H1 (cell line): ENCODE results near the gene TMEM185B. TPM values are rescaled to one million over a fixed set of nuclear protein-coding genes. Genes with fewer than 3 reads are reported as not detected.
A peak's percentile ranks its signal among the peaks of the same experiment; 100 is the strongest.

Experiments
- CTCF ChIA-PET: fragments of 300-600 bp; sonication (Branson Sonifier 250); formaldehyde crosslinking; loops from one replicate; lab custom pipeline; 2021; ENCODE audit not compliant: partially characterized antibody; lab: Charles Lee
- POLR2A ChIA-PET: fragments of 300-600 bp; sonication (Branson Sonifier 250); formaldehyde crosslinking; loops from one replicate; lab custom pipeline; 2021; ENCODE audit warnings: inconsistent platforms; ENCODE audit not compliant: partially characterized antibody; lab: Charles Lee
- DNase-seq, 2 experiments: peaks; one replicate each; pipeline versions ENCODE4 v3.0.0 to v3.0.0-alpha.2; 2010 to 2022; ENCODE audit warnings: low spot score in 2 of 2, low read depth in 1 of 2, mixed read lengths in 1 of 2
- FAIRE-seq: peaks from 2 replicates; lab custom pipeline; 2011; peaks lifted over from hg19 to GRCh38; lab: Jason Lieb, UNC
- H2AFZ ChIP-seq: 2 replicates; pipeline ENCODE4 v1.8.1; 2012; ENCODE audit warnings: low read length, inconsistent platforms
- H2AK5ac ChIP-seq: 2 replicates; pipeline ENCODE4 v1.6.1; 2013; ENCODE audit warnings: low read depth, low read length
- H2BK120ac ChIP-seq: replicated peaks from 2 replicates; pipeline ENCODE3; 2013; ENCODE audit warnings: low read depth, low read length, inconsistent platforms
- H2BK12ac ChIP-seq: 2 replicates; pipeline ENCODE4 v1.6.1; 2013; ENCODE audit warnings: low read depth, low read length
- H2BK15ac ChIP-seq: 2 replicates; pipeline ENCODE4 v1.6.1; 2013; ENCODE audit warnings: low read length
- H2BK20ac ChIP-seq: 2 replicates; pipeline ENCODE4 v1.6.1; 2013; ENCODE audit warnings: low read length
- H2BK5ac ChIP-seq: 2 replicates; pipeline ENCODE4 v1.6.1; 2013; ENCODE audit warnings: low read depth, low read length
- H3K14ac ChIP-seq: 2 replicates; pipeline ENCODE4 v1.6.1; 2013; ENCODE audit warnings: inconsistent platforms; ENCODE audit not compliant: insufficient read length
- H3K18ac ChIP-seq: 2 replicates; pipeline ENCODE4 v1.6.1; 2013; ENCODE audit warnings: low read length; ENCODE audit errors: extremely low read depth
- H3K23ac ChIP-seq: 2 replicates; pipeline ENCODE4 v1.6.1; 2013; ENCODE audit warnings: inconsistent platforms; ENCODE audit not compliant: insufficient read length
- H3K23me2 ChIP-seq: 2 replicates; pipeline ENCODE4 v1.6.1; 2013; ENCODE audit warnings: low read depth, low read length
- H3K27ac ChIP-seq: 2 replicates; pipeline ENCODE4 v1.6.1; 2011; ENCODE audit warnings: low read depth, low read length, inconsistent platforms
- H3K27me3 ChIP-seq, 4 experiments: replicated peaks in 1 of 4; 1 replicate in 1 of 4; 2 replicates in 3 of 4; pipeline versions ENCODE4 v1.6.1 to v1.8.1; 2011 to 2013; ENCODE audit warnings: low read length in 3 of 4, mild to moderate bottlenecking in 3 of 4, inconsistent platforms in 2 of 4, mixed read lengths in 2 of 4, moderate library complexity in 1 of 4; ENCODE audit not compliant: control insufficient read depth in 3 of 4, insufficient read depth in 3 of 4; ENCODE audit errors: extremely low read depth in 1 of 4
- H3K36me3 ChIP-seq, 4 experiments: 2 replicates each; pipeline versions ENCODE4 v1.6.1 to v1.8.1; 2011 to 2013; ENCODE audit warnings: mild to moderate bottlenecking in 4 of 4, low read length in 3 of 4, moderate library complexity in 2 of 4, control low read depth in 1 of 4, inconsistent platforms in 1 of 4; ENCODE audit not compliant: insufficient read depth in 4 of 4, control insufficient read depth in 2 of 4
- H3K4ac ChIP-seq: replicated peaks from 2 replicates; pipeline ENCODE3; 2013; ENCODE audit warnings: low read length, low read depth, mixed read lengths, inconsistent platforms; ENCODE audit not compliant: insufficient read length
- H3K4me1 ChIP-seq, 4 experiments: replicated peaks in 1 of 4; 1 replicate in 1 of 4; 2 replicates in 3 of 4; pipeline versions ENCODE4 v1.6.1 to v1.8.1; 2011 to 2013; ENCODE audit warnings: low read length in 3 of 4, inconsistent platforms in 2 of 4, mixed read lengths in 1 of 4; ENCODE audit not compliant: insufficient read depth in 4 of 4, control insufficient read depth in 3 of 4
- H3K4me2 ChIP-seq, 2 experiments: 2 replicates each; pipeline versions ENCODE4 v1.6.1 to v1.8.1; 2011 to 2013; ENCODE audit warnings: low read depth in 2 of 2, low read length in 2 of 2, control low read depth in 1 of 2, inconsistent platforms in 1 of 2, mild to moderate bottlenecking in 1 of 2; ENCODE audit not compliant: insufficient read depth in 1 of 2
- H3K4me3 ChIP-seq, 4 experiments: fragments of 200-600, 300-600 bp in 1 of 4; sonication (generic), shearing (Covaris generic), sonication (Bioruptor Twin) in 1 of 4; 2 replicates each; pipeline versions ENCODE4 v1.5.1 to v1.8.1; 2011 to 2016; ENCODE audit warnings: low read length in 4 of 4, low read depth in 3 of 4, control low read depth in 2 of 4, inconsistent platforms in 2 of 4, mild to moderate bottlenecking in 2 of 4, mixed read lengths in 1 of 4, moderate library complexity in 1 of 4; ENCODE audit not compliant: insufficient read depth in 2 of 4; ENCODE audit errors: extremely low read depth in 1 of 4
- H3K56ac ChIP-seq: replicated peaks from 2 replicates; pipeline ENCODE3; 2013; ENCODE audit warnings: low read depth, mild to moderate bottlenecking, mixed read lengths, low read length, inconsistent platforms; ENCODE audit not compliant: insufficient read length
- H3K79me1 ChIP-seq: 2 replicates; pipeline ENCODE4 v1.6.1; 2013; ENCODE audit warnings: low read depth, low read length, control low read depth
- H3K79me2 ChIP-seq, 2 experiments: 2 replicates each; pipeline versions ENCODE4 v1.6.1 to v1.8.1; 2012 to 2013; ENCODE audit warnings: low read length in 2 of 2, mild to moderate bottlenecking in 2 of 2, inconsistent platforms in 1 of 2; ENCODE audit not compliant: insufficient read depth in 2 of 2, control insufficient read depth in 1 of 2
- H3K9ac ChIP-seq, 4 experiments: replicated peaks in 1 of 4; 1 replicate in 1 of 4; 2 replicates in 3 of 4; pipeline versions ENCODE4 v1.6.1 to v1.8.1; 2011 to 2013; ENCODE audit warnings: low read depth in 3 of 4, low read length in 3 of 4, control low read depth in 2 of 4, mild to moderate bottlenecking in 2 of 4, moderate library complexity in 2 of 4, inconsistent platforms in 1 of 4; ENCODE audit errors: extremely low read depth in 1 of 4
- H3K9me3 ChIP-seq, 2 experiments: 2 replicates each; pipeline versions ENCODE4 v1.6.1 to v1.8.1; 2012 to 2013; ENCODE audit warnings: mild to moderate bottlenecking in 2 of 2, moderate library complexity in 2 of 2, control low read depth in 1 of 2, inconsistent platforms in 1 of 2, low read depth in 1 of 2, low read length in 1 of 2, mixed read lengths in 1 of 2; ENCODE audit not compliant: insufficient read depth in 2 of 2
- H4K20me1 ChIP-seq, 2 experiments: replicated peaks in 1 of 2; 2 replicates each; pipeline versions ENCODE3 to v1.8.1; 2011 to 2013; ENCODE audit warnings: inconsistent platforms in 2 of 2, low read length in 2 of 2, mild to moderate bottlenecking in 1 of 2; ENCODE audit not compliant: insufficient read depth in 2 of 2, control insufficient read depth in 1 of 2
- H4K5ac ChIP-seq: 2 replicates; pipeline ENCODE4 v1.6.1; 2013; ENCODE audit warnings: low read length, low read depth, mixed read lengths, inconsistent platforms; ENCODE audit not compliant: insufficient read length
- H4K8ac ChIP-seq: 2 replicates; pipeline ENCODE4 v1.8.0; 2013; ENCODE audit warnings: mild to moderate bottlenecking, moderate library complexity, low read length, inconsistent platforms; ENCODE audit not compliant: insufficient read depth; ENCODE audit errors: extremely low read depth
- H4K91ac ChIP-seq: replicated peaks from 2 replicates; pipeline ENCODE3; 2013; ENCODE audit warnings: low read length, mixed read lengths, inconsistent platforms; ENCODE audit not compliant: insufficient read length
- ATF2 ChIP-seq: IDR thresholded peaks from 2 replicates; pipeline ENCODE4 v1.6.1; 2012; ENCODE audit warnings: low read length, inconsistent platforms
- EZH2 ChIP-seq: fragments of 200-600 bp; sonication (generic); IDR thresholded peaks from 2 replicates; pipeline ENCODE4 v1.7.1; 2012; ENCODE audit warnings: low read depth, mild to moderate bottlenecking, moderate library complexity, low read length, inconsistent platforms; ENCODE audit not compliant: severe bottlenecking
- USF2 ChIP-seq: IDR thresholded peaks from 2 replicates; pipeline ENCODE4 v1.6.1; 2011; ENCODE audit warnings: low read length, improper control_type of control experiment
- WGBS, 2 experiments: shearing (Covaris generic) in 1 of 2; methylation state at CpG; one replicate each; pipeline versions ENCODE4 v1.1.6 to v1.1.7; 2013 to 2015; ENCODE audit warnings: low lambda C conversion rate in 2 of 2, mixed read lengths in 2 of 2, inconsistent platforms in 1 of 2, low coverage in 1 of 2, missing lambda C conversion rate in 1 of 2; ENCODE audit not compliant: insufficient replicate concordance in 2 of 2, insufficient coverage in 1 of 2, insufficient read length in 1 of 2; ENCODE audit errors: extremely low coverage in 1 of 2, missing lambda C conversion rate in 1 of 2; 5-methylcytosine and 5-hydroxymethylcytosine counted together
- polyA plus RNA-seq, 7 experiments: library from polyadenylated mRNA; depleted of rRNA in 3 of 7; stranded (reverse) in 5 of 7; unstranded in 2 of 7; fragments of >200 nt in 5 of 7; fragments of 200-250 nt in 2 of 7; gene quantifications; 1 replicate in 5 of 7; 2 replicates in 1 of 7; 4 replicates in 1 of 7; pipeline versions ENCODE4 v1.2.1 to v1.2.3, GENCODE V29; 2011 to 2013; ENCODE audit warnings: missing spikeins in 2 of 7, mixed read lengths in 2 of 7
- total RNA-seq: library from RNA; stranded (reverse); fragmentation: NEBNext Ultra II Directional; extraction: Animal tissue kit (Norgen Biotek cat#: 25700); gene quantifications from 2 replicates; pipeline ENCODE4 v1.2.1, GENCODE V29; 2021

TMEM185B gene
- total and polyA plus RNA-seq, 2 of the 8 experiments (the other 6 are each of a cell fraction or from before 2014, with no cell fraction given): 13.5 to 14.0 TPM

- H3K56ac ChIP-seq: no peak overlapping the region
- H2AK5ac ChIP-seq: no peak overlapping the region
- H3K4ac ChIP-seq: no peak overlapping the region
- no peak overlapping the region for H3K18ac ChIP-seq
- H2BK20ac ChIP-seq: no peak overlapping the region
- no peak overlapping the region for H2BK12ac ChIP-seq
- no peak overlapping the region for H2AFZ ChIP-seq
- peaks cover 7 to 9% of the 10 kb centered on the region in 2 experiments for H3K9me3 ChIP-seq
- H3K79me2 ChIP-seq: peaks cover 0 to 2% of the 10 kb centered on the region in 2 experiments; a peak in 1 of 4 replicates
- no peak overlapping the region for H4K91ac ChIP-seq
- peaks cover 3% of the 10 kb centered on the region; the same call in 1 of the 2 replicates for H3K23me2 ChIP-seq
- no peak overlapping the region for H3K14ac ChIP-seq
- H4K5ac ChIP-seq: no peak overlapping the region
- H2BK5ac ChIP-seq: no peak overlapping the region
- H3K79me1 ChIP-seq: no peaks in the 10 kb centered on the region
- CTCF ChIA-PET: interaction anchor here (0.7 to 1.5 kb wide), 3 partner anchors 12 to 242 kb away, joined by 3 to 5 read pairs (median 3); no protein-coding TSS in a partner anchor
- DNase-seq (no peak), FAIRE-seq (no peak)
- H3K23ac ChIP-seq: no peak overlapping the region
- H3K27me3 ChIP-seq: peaks cover 13 to 45% (median 29%) of the 10 kb centered on the region in 4 experiments
- POLR2A ChIA-PET: no interaction called here
- H3K27ac ChIP-seq: no peak overlapping the region
- 78% methylated on average over 13 of the region's 13 CpGs; no CpG with 5 or more reads in 1 of the 2 experiments for WGBS, 2 experiments
- H3K9ac ChIP-seq: no peak overlapping the region
- peaks cover 0 to 3% of the 10 kb centered on the region in 2 experiments for H4K20me1 ChIP-seq
- 0 out of 2 replicates have a peak overlapping the region, but pooled peaks have one; percentile 29 for H2BK15ac ChIP-seq
- peak overlapping the region in 1 of 4 experiments; percentile 78; a peak in 1 of 8 replicates for H3K4me3 ChIP-seq
- peaks cover 0 to 7% (median 6%) of the 10 kb centered on the region in 4 experiments; a peak in 5 of 7 replicates for H3K4me1 ChIP-seq
- H3K36me3 ChIP-seq: peaks cover 0 to 6% (median 0%) of the 10 kb centered on the region in 4 experiments; a peak in 3 of 8 replicates
- H3K4me2 ChIP-seq: peak overlapping the region; percentile 67 to 76; a peak in 3 of 4 replicates
- TF ChIP-seq EZH2 (peak; percentile 9), ATF2 (no peak), USF2 (no peak)
- no peak overlapping the region for H2BK120ac ChIP-seq
- peak overlapping the region; percentile 28; the same call in 1 of the 2 replicates for H4K8ac ChIP-seq
These were observed 1.1 kb upstream of the TMEM185B start for GRCh38 chr2:120224256-120224655.
